ENCODE results near the gene ARHGAP45.

- no peak for TF ChIP-seq EP300 (IDR thresholded peaks at IDR 0.05)
- no peak for TF ChIP-seq POLR2A (IDR thresholded peaks at IDR 0.05)
- TF ChIP-seq, protein P1, sequence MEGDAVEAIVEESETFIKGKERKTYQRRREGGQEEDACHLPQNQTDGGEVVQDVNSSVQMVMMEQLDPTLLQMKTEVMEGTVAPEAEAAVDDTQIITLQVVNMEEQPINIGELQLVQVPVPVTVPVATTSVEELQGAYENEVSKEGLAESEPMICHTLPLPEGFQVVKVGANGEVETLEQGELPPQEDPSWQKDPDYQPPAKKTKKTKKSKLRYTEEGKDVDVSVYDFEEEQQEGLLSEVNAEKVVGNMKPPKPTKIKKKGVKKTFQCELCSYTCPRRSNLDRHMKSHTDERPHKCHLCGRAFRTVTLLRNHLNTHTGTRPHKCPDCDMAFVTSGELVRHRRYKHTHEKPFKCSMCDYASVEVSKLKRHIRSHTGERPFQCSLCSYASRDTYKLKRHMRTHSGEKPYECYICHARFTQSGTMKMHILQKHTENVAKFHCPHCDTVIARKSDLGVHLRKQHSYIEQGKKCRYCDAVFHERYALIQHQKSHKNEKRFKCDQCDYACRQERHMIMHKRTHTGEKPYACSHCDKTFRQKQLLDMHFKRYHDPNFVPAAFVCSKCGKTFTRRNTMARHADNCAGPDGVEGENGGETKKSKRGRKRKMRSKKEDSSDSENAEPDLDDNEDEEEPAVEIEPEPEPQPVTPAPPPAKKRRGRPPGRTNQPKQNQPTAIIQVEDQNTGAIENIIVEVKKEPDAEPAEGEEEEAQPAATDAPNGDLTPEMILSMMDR (IDR thresholded peaks at IDR 0.05): no peak
- no peak for TF ChIP-seq POLR2AphosphoS5 (IDR thresholded peaks at IDR 0.05)
Measured at GRCh38 chr19:1055028-1055425, 11.9 kb upstream of the ARHGAP45 start.

Data from gastroesophageal sphincter (tissue), 3 donors.